ENCODE results near the gene ST6GAL2.

The ST6GAL2 gene

DNA sequence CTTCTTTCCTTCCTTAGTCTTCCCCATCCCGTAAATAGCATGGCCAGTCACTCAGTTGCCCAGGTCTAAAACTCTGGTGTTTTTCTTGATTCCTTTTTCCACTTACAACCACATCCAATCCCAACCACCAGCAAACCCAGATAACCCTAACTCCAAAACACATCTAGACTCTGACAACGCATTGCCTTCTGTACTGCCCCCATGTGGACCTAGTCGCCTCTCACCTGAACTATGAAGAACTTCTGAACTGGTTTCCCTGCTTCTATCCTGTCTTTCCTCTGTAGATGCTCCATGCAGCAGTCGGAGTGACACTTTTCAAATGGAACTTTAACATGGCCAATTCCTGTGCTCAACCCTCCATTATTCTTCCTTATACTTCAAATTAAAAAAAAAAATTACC lies 26.5 kb downstream of the ST6GAL2 start:
- DNase-seq: no peak

DNA sequence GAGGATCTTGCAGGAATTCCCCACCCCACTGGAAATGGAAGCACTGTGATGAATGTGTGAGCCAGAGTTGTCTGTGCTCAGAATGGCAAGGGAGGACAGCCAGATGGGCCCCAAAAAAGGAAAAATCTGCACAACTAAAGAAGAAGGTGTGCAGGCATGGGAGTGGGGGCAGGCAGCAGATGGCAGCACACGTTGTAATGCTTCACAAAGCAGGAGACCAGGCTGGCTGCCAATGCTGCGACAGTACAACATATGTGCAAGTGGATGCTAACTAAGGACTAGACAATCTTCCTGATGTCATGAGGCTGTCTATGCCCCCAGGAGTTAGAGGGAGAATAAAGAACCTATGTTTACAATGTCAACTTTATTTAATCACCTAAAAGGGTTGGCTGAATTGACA lies 27.2 kb downstream of the ST6GAL2 start:
- DNase-seq: peak; percentile 25

DNA sequence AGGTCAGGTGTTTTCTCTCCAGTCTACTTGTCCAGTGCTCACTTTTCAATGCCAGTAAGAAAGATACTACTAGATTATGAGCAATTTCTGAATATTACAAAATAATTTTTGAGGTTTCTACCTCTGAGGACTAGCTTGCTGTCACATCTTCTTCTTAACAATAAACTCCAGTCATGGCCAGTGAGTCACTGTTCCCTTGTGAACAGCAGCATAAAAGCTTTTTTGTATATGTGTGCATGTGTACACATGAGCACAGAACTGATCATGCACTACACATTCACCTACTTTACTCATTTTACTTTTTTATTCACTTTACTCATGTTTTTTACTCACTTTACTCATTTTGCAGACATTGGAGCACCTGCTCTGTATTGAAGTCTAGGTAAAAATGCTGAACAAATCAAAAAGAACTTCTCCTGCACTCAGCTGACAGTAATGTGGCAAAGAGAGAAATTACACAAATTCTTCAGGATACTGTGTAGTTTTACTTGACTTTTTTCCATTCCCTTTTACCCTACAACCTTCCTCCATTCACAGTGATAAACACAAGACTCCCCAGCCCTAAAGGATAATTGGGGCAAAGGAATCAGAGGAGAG lies 28.0 kb downstream of the ST6GAL2 start:
- no peak for DNase-seq

DNA sequence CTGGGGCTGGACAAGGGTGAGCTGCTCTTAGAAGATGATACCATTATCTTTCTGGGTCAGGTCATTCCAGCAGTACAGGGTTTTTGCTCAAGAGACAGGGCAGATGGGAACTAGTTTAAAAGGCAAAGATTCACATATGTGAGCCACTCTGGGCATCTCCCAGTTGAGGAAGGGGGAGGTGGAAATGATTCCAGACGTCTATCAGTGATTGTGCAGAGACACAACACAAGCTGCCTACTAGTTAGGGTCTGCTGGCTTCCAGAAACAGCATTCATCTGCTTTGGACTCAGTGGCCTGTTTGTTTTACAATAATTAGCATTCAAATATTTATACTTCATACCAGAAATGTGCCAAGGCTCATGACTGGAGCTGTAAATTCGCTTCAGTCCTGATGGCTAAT lies 32.3 kb downstream of the ST6GAL2 start:
- DNase-seq: no peak

DNA sequence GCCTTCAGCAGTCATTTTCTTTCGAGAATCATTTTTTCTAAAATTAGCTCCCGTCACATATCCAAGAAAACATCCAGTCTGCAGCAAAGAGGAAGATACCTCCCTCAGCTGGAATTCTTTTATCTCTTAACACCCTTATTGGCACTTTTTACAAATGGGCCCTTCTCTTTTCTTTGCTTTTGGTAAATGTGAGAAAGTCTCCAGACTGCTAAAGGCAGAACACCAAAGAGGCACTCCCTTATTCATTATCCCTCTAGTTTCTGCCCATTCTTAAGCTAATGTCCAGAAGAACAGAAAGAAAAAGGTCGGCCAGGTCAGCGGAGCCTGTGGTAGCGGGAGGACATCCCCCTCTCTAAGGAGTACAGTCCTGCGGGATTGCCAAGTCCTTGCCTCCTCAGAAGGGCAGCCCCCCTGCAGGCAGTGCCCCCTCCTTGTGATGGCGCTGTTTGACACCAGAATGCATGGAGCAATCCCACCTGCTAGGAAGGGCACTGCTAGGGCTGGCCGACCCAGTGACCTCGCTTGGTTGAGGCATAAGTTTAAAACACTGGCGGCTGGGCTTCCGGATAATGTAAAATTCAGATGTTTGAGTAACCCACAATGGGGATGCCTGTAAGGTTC lies 34.0 kb downstream of the ST6GAL2 start:
- DNase-seq: no peak

DNA sequence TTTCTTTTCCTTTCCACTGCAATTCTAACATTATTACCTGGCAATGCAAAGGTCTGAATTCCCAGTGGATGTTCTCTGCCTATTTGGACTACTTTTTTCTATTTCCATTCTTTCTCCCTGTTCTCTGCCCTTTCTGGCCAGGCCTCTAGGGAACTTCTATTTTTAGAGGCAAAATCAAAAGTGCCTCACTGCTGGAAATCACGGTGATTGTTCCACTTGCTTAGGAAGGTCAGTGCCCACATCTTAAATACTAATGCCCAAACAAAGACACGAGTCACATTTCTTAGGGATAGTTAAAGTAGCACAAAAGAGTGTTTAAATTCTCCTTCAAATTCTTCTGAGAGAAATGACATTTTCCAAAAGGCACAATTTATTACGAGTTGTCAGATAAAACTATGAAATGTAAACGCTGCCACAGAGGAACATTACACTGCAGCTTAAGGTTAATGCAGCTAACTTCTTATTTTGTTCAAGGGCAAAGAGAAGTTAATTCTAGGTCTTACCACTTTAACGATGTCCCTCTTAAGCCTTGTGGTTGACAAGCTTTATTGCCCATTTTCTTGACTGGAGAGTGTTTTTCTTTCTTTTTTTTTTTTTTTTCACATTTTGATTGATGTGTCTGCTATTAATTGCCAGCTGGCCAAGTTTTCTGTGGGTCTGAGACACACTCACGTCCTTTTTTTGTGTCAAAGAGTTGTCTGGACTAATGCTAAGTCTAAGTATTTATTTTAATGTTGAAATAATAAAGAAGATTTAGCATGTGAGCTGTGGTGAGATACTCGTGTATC lies 34.7 kb downstream of the ST6GAL2 start:
- DNase-seq: no peak

DNA sequence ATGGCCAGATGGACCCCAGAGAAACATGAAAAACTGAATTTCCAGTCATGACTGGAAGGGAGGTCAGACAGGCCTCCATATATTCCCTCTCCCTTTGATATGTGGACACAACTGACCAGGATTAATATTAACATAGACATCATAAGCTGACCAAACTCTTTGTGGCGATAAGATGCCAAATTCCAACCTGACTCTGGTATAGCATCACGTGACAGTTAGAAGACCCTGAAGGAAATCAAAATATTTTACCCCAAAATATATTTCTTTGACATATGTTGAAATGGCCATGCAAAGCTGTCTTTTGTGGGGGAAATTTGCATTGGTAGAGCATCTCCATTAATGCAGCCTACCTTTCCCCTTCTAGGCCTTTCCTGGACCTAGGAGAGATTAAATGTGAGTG lies 36.7 kb downstream of the ST6GAL2 start:
- no peak for DNase-seq

DNA sequence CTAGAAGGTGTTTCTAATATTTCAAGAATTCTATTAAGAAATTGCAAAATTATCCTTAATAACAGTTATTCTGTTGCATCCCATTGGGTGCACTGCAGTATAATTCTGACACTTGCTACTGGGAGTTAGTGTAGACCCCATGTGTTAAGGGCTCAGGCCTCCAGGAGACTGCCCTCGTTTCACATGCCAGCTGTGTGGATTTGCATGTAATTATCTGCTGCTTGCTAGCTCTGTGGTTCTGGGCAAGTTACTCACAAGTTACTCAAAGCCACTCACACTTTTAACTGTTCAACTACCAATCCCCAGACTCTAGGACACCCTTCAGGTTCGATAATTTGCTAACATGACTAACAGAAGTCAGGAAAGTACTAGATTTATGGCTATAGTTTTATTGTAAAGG lies 38.6 kb downstream of the ST6GAL2 start:
- no peak for DNase-seq

DNA sequence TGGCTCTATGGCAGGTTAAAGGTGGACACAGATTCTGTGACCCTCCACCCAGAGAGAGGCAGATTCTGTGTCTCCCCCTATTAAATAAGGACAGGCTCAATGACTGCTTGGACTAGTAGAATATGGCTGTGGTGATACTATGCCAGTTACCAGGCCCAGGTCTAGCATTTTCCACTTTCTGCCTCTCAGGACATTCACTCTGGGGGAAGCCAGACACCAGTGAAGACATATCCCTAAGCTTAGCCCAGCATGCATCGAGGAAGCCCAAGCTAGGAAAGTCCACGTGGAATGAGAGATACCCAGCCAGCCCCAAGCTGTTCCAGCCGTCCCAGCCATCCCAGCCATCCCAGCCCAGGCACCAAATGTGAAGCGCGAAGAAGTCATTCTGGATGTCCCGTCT lies 40.3 kb downstream of the ST6GAL2 start:
- DNase-seq: no peak

DNA sequence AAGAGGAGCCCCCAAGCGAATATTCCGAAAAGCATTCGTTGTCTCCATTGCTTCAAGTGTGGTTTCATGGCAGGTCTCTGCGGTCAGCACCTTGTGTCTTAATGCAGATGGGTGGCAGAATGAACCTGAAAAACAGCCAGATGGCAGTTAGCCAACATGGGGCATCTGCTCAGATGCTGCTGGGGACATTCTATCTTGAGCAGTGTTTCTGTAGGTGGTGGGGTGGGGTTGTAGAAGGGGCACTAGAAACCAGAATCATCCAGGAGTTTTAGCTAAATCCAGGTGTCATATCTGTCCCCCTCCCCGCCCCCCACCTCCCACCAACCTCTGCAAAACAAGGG lies 42.1 kb downstream of the ST6GAL2 start:
- peak; percentile 65 for DNase-seq

DNA sequence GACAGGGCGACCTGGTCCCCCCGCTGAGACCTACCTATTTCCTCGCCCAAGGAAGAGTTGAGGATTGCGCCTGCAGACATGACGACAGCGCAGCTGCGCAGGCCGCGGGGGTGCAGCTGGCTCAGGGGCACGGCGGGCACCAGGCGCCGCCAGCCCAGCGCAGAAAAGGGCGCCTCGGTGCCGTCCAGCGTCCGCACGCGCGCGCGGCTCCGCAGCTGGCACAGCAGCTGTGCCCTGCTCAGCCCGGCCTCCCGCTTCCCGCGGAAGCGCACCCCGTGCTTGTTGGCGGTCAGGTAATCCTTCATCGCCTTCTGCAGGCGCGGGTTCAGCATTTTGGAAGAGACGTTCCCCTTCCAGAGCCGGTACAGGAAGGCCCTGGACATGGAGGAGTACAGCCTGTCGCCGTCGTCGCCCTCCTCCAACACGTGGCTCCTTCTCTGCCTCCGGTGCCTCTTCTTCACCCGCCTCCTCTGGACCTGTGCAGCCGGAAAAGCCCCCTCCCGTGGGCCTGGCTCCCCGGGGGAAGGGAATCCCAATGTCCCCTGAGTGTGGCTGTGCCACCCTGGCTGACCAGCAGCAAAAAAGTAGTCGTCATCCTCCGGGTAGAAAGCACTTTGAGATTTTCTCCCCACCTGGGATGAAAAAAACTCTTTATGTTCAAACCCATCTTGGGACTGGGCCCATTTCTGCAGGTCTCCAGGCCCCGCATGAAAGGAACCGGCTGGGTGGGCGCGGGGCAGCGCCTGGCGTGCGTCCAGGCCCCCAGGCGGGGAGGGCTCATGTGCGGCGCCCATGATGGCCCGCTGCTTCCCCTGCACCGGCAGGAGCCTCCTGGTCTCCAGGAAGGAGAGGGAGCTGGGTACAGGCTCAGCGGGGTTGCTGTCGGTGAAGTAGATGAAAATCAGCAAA lies 42.7 kb downstream of the ST6GAL2 start:
- DNase-seq: no peak

DNA sequence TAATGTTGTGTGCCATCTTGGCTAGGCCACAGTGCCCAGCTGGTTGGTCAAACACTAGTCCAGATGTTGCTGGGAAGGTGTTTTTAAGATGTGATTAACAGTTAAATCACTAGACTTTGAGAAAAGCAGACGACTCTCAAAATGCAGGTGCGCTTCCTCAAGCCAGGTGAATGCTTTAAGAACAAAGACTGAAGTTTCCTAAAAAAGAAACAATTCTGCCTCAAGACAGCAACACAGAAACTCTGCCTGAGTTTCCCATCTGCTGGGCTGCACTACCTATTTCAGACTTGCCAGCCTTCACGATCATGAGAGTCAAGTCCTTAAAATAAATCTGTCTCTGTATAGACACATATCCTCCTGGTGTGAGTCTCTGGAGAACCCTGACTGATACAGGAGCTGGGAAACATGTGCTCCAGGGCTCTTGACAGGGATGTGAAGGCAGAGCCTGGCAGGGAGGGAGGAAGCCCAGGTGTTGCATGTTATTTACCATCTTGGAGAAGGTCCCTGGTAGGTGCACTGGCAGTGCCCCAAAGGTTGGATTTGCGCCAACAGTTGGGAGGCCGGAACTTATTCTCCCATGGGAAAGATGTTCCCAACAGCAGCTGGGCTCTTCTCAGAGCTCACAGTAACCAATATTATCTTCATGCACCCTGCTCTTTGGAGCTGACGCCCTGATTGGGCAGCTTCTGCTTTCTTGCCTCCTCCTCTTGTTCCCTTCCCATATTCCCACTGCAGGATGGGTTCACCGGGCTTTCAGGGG lies 43.9 kb downstream of the ST6GAL2 start:
- DNase-seq: peak; percentile 88

DNA sequence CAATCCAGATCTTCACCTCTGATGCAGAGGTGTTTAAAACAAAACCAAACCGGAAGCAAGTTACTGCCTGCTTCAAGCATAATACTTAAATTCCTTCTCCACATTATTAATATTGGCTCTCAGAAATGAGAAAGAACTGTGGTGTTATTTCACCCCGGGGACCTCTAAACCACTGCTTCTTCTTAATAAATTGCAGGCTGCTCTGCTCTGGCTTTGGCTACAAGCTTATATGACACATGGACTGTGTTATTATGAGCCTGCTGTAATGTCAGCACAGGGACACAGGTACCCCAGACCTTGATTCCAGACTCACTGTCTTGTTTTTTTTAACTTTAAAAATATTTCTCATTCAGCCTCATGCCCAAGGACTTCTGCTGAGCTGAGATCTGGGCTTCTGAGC lies 45.1 kb downstream of the ST6GAL2 start:
- no peak for DNase-seq

DNA sequence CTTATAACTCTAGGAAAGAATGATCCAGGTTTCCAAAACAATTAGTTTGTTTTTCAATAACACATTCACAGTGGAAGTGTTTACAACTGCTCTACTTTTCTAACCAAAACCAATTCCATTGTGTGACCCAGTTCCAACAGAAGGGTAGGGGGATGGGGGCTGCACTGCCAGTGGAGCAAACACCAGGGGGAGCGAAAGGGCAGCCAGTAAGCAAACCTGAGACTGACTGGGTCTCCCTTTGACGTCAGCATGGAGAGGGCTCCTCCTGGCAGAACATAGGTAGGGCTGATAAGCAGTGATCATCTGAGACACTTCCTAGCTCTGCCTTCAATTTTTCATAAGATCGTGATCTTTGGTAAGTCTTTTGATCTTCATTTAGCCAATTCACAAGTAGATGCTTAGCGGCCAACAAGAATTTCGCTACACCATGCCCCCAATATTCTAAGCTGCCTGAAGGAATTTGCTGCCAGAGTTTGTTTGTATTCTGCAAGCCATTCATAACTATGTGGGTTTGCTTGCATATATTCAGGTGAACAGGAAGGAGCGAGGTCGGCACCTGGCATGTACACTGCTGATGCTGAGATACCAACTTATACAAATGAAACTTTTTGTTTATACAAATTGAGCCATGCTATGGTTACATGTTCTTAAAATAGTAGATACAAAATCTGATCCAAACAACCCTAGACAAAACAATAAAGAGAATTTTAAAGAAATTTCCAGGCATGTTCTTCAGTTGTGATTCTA lies 45.9 kb downstream of the ST6GAL2 start:
- DNase-seq: peak; percentile 39

DNA sequence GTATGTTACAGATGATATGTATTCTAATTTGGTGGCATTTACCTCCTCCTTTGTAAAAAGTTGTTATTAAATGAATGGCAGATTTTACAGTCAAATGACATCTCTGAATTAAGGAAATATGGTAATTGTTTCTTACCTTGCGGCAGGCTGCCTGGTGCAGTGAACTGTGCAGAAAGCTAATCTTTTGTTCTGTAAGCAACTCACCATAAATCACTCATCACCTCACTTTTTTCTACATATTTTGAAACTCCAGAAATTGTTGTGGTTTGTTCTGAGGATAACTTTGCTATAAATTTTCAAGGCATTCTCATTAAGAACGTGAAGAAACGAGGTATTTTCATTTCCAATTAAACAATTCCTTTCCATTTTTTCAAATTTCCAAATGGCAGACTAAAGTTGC lies 52.7 kb downstream of the ST6GAL2 start:
- DNase-seq: no peak

DNA sequence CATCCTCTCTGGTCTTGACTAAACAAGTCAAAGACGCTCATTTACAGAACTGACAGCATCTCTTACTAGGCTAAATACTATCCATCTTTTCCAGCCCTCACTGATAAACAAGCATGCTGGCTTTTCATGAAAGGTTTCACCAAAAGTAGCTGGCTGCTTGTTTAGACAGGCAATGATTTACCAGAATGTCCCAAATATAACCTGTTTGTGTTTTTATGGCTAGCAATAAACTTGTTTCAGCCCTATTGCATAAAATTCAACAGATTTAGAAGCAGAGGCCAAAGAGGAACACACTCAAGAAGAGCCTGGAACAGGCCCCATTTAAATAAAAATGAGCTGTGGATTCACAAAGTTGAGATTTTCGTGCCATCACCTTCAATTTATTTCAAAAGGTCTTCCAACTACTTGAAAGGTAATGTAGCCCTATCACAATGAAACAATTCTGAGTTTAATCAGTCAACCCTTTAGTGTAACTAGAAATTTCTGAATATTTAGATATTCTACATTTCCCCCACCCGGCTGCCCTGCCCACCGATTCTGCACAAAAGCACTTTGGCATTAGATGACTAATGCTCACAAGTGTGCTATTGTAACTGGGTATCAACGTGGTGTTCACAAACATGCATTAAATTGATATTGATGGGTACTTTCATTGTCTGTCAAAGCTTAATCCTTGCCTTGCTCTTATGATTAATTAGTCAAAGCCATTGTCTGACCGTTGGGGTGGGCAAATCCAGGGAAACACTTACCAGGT lies 54.0 kb downstream of the ST6GAL2 start:
- DNase-seq: no peak

DNA sequence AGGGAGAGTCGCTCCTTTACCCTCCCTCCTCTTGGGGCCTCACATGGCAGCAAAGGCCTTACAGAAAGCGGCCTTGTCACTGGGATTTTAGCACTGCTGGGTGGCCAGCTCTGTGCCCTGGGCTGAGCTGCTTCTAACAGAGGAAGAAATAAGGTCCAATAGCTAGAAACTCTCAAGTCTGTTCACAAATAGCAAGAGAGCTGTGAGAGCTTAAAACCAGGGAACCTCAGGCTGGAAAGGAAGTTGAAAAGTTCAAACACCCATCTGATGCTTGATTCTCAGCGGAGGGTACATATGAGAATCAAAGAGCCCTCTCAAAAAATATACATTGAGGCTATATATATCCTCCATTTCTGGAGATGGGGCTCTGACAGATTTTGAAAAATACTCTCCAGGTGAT lies 54.7 kb downstream of the ST6GAL2 start:
- no peak for DNase-seq

DNA sequence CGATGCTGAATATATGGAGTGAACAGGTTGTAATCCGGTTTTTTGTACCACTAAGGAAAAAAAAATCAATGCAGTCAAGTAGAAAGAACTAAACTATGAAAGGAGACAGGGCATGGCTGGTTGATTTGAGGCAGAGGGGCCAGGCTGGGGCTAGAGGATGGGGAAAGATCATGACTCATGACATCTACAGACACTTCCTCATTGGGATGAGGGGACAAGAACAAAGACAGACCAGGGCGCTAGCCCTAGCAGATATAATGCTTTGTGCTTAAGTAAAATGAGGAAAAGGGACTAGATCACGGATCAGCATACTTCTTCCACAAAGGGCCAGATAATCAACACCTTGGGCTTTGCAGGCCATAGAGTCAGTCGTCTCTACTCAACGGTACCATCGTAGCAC lies 55.8 kb downstream of the ST6GAL2 start:
- no peak for DNase-seq

DNA sequence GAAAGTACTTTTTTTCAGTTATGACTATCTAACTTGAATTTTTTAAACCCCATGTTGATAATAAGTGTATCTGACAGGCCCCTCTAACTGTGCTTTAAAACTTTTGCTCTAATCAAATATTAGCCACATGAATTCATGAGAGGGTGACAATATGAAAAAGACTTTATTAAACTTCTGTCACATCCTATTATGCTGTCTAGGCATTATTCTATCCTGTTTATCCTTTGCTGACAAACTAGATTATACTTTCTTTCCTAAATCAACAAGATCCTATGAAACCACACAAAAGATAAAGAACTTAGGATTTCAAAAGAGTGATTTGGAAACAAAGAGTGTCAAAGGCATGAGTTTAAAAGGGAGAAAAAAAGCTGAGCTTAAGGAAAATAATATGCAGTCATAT lies 57.8 kb downstream of the ST6GAL2 start:
- no peak for DNase-seq

DNA sequence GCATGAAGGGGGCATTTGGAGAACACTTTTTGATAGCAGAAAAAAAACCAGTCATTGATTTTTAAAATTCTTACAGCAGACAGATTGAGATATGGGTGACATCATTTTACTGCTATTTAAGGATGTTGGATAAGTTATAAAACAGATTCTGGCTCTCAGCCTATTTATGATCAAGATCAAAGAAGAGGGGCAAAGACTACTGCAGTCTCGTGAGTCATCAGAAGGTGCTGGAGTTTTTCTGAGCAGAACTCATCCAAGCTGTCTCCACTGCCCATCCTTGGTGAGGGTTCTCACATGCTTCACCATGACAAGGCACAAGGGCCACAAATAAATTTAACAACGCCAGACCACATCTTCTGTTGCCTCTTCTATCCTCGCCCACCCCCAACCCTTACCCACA lies 58.8 kb downstream of the ST6GAL2 start:
- no peak for DNase-seq

DNA sequence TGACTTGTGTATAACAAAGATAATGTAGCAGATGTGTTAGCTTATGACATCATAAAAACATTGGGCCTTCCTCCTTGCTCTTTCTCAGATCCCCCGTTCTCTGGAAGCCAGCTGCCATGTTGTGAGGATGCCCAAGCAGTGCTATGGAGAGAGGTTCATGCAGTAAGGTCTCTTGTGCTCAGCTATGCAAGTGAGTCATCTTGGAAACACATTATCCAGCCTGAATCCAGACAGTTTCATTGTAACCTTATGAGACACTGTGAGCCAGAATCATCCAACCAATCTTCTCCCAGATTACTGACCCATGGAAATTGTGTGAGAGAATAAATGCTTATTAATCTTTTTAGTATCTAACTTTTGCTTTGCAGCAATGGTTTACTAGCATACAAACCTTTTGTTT lies 60.8 kb downstream of the ST6GAL2 start:
- DNase-seq: no peak
